Activated naive CD4-positive, alpha-beta T cell treated with Interleukin-2 at 50 U/mL for 16 hours (primary cell): ENCODE results near the gene MOV10L1.
"Not testable (repeated sequence)": the region's sequence is repeated elsewhere in the genome, so short reads cannot be mapped to it uniquely, and the experiment has no call there.

Source experiments
- DNase-seq: peaks from one replicate; pipeline ENCODE4 v3.0.0-alpha.2; 2020

Gene MOV10L1

DNA sequence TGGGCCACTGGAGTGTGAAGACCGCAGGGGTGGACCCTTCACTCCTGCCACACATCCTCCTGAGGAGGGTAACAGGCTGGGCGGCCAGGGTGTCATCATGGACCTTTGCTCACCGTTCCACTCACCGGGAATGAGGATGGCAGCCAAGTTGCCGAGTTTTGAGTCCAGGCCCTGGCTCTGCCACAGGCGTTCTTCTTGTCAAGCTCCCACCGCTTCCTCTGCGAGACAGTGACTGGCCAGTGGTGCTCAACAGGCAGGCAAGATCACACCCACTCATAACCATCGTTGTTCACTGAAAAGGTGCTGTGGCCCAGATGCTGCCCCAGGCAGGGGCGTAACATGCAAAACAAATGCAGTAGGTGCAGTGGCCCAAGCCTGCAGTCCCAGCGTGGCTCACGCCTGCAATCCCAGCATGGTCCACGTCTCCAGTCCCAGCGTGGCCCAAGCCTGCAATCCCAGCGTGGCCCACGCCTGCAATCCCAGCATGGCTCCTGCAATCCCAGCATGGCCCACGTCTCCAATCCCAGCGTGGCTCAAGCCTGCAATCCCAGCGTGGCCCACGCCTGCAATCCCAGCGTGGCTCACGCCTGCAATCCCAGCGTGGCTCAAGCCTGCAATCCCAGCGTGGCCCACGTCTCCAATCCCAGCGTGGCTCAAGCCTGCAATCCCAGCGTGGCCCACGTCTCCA, 75.8 kb downstream of the MOV10L1 start:
- no peak for DNase-seq

DNA sequence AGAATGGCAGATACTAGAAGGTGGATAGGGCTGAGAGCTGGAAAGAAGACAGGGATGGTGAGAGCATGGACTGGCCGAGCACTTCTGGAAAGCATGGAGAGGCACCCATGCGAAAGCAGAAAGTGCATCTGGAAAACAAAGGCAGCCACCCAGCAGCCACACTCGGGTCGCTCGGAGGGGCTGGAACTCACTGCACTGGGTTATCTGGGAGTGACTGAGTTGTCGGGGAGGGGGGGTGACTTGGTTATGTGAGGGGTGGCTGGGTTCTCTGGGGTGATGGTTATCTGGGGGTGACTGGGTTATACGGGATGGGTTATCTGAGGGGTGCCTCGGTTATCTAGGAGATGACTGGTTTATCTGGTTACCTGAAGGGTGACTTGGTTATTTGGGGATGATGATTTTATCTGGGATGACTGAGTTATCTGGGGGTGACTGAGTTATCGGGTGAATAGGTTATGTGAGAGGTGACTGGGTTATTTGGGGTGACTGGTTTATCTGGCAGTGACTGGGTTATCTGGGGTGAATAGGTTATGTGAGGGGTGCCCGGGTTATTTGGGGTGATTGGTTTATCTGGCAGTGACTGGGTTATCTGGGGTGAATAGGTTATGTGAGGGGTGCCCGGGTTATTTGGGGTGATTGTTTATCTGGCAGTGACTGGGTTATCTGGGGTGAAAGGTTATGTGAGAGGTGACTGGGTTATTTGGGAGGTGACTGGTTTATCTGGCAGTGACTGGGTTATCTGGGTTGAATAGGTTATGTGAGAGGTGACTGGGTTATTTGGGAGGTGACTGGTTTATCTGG, 78.1 kb downstream of the MOV10L1 start:
- DNase-seq: no peak

DNA sequence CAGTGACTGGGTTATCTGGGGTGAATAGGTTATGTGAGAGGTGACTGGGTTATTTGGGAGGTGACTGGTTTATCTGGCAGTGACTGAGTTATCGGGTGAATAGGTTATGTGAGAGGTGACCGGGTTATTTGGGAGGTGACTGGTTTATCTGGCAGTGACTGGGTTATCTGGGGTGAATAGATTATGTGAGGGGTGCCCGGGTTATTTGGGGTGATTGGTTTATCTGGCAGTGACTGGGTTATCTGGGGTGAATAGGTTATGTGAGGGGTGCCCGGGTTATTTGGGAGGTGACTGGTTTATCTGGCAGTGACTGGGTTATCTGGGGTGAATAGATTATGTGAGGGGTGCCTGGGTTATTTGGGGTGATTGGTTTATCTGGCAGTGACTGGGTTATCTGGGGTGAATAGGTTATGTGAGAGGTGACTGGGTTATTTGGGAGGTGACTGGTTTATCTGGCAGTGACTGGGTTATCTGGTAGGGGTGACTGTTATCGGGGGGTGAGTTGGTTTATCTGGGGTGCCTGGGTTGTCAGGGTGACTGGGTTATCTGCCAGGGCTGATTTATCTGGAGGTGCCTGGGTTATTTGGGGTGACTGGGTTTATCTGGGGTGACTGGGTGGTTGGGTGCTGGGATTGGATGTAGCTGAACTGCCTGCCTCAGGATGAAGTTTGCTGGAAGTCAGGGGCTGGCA, 78.8 kb downstream of the MOV10L1 start:
- DNase-seq: not testable (repeated sequence)

DNA sequence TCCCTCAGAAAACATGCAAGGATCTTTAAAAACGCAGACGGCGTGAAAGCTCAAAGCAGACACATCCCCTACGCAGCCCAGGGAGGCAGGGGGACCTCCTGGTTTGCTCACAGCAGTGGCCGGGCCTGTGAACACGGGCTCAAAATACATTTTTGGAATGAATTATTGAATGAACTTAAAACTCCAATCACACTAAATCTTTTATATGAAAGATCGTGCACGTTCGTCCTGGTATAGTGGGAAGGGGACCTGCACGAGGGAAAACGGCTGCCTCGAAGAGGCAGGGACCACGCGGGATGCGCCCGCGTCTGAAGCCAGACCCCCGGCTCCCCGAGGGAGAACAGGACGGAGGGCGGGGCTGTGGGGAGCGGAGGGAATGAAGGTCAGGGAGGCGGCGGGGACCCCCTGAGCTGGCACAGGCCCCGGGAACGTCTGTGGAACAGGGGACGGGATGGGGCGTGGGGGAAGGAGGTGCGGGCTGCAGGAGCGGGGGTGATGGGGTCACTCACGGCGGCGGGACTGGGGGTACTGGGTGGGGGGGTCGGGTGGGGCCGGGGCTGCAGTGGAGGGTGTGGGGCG, 79.5 kb downstream of the MOV10L1 start:
- no peak for DNase-seq

DNA sequence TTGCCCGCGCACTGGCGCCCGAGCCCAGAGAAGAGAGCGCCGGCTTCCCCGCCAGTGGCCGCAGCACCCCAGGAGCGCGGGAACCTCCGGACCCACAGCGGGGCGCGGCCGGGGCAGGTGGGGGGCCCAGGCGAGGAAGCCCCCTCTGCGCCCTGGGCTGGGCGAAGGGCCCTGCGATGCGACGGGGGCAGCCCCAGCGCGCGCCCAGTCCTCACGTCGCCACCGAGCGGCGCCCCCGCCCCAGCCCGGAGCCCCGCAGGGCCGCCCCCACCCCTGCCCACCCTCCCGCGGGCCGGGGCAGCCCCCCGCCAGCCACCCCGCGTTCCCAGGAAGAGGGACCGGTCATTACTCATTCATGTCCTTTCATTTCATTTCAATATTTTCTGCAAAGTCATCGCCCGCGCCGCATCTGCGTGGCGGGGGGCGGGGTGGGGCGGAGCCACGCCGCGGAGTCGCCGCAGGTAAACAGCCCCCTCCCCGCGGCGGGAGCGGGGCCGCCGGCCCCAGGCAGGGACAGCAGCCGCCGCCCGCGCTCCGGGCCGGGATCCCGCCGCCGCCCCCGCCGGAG, 80.1 kb downstream of the MOV10L1 start:
- peak; percentile 71 for DNase-seq

DNA sequence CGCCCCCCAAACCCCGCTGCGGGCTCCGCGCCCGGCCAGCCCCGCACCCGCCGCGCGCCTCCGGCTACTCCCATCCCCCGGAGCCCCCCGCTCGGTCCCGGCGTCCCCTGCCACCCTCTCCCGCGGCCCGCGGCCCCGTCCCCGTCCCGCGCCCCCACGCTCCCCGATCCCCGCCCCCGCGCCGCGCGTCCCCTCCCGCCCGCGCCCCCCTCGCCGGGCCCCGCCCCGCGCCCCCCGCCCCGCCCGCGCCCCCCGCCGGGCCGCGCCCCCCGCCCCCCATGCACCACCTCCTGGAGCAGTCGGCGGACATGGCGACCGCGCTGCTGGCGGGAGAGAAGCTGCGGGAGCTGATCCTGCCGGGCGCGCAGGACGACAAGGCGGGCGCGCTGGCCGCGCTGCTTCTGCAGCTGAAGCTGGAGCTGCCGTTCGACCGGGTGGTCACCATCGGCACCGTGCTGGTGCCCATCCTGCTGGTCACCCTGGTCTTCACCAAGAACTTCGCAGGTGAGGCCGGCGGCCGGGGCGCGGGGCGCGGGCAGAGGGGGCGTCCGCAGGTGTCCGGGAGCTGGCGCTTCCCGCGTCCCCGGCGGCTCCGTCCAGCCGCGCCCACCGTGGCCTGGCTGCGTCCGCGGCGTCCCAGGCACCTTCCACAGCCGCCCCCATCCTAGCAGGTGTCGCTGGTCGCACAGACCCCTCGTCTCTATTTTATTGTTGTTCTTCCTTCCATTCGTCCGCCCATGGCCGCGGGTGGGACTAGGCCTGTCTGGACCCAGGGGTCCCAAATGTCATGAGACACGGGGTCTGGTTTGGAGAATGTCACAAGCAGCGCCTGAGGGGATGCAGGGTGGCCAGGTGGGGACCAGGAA, 80.9 kb downstream of the MOV10L1 start, which contains the start of gene PANX2:
Gene PANX2, plus strand, starts transcription at position 279 of the 866 bp plus-strand sequence. Its CDS starts 0 bp downstream, at position 279.
- DNase-seq: no peak

DNA sequence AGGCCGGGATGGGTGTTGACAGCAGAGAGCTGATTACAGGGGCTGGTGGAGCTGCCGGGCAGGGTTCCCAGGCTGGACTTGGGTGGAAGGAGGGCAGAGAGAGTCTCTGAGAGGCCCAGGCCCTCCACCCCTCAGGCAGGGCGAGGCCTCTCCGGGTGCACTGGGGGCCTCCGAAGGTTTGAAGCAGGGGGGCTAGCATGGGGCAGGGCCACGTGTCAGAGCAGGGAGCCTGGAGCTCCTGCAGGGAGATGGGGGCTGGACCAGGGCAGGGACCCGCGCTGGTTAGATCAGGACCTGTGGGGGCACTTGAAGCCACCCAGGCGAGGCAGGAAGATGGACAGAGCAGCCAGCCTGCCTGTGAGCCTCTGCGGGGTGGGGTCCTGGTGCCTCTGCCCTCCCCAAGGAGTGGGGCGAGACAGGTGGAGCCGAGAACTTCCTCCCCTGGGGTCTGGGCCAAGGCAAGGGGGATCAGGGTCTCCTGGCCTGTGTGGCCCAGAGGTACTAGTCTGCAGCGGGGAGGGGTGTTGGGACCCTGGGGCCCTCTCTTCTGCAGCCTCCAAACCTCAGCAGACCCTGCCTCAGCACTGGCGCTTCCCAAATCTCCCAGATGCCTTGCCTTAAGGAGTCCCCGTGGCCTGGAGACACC, 81.6 kb downstream of the MOV10L1 start:
- DNase-seq: no peak

DNA sequence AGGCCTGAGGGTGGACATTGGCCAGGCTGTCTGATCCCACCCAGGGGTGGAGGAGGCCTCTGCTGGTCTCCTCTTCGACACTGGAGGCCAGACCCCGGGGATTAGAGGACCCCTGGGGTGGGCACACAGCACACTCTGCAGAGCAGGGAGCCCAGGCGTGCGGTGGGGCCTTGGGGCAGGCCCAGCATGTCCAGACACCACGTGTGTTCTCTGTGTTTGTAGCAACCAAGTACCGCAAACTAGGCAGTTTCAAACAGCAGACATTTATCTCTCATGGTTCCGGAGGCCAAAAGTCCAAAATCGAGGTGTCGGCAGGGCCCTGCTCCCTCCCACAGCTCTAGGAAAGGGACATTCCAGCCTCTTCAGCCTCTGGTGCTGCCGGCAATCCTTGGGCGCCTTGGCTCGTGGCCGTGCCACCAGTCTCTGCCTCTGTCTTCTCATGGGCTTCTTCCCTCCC, 82.2 kb downstream of the MOV10L1 start:
- no peak for DNase-seq

DNA sequence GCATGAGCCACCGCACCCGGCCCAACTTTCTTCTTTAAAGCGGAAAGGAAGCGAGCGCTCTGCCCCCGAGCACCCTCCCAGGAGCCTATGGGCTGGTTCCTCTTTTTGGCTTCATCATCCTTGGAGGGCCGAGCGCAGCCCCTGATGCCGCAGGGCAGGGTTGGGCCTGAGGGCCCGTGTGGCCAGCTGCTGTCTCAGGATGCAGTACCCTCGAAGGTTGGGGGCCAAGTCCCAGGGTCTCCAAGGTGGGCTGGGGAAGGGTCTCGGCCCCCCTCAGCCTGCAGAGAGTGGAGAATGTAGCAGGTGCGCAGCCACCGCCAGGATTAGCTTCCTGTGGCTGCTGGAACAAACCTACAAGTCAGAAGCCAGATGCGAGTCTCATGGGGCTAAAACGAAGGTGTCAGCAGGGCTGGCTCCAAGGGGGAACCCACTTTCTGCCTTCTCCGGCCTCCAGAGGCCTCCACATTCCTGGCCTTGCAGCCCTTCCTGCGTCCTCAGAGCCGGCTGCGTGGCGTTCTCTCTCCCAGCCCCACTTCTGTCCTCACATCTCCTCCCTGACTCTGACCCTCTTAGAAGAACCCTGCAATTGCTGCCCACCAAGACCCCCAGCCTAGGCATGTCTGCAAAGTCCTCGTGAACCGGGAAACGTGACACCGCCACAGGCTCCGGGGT, 83.6 kb downstream of the MOV10L1 start:
- DNase-seq: no peak

DNA sequence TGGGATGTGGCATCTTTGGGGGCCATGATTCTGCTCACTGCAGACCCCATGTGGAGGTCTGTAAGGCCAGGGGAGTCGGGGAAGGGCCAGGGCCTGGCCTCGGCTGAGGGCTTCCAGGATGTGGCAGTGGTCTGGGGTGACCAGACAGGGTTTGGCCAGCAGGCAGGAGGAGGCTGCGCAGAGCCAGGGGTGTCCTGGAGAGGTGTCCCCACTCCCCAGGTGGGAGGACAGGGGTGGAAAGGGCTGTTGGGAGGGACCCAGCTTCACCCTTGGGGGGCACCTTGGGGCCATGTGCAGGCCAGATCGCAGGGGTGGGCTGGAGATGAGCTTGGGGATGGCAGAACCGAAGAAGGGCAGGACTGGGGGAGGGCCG, 84.2 kb downstream of the MOV10L1 start:
- no peak for DNase-seq

DNA sequence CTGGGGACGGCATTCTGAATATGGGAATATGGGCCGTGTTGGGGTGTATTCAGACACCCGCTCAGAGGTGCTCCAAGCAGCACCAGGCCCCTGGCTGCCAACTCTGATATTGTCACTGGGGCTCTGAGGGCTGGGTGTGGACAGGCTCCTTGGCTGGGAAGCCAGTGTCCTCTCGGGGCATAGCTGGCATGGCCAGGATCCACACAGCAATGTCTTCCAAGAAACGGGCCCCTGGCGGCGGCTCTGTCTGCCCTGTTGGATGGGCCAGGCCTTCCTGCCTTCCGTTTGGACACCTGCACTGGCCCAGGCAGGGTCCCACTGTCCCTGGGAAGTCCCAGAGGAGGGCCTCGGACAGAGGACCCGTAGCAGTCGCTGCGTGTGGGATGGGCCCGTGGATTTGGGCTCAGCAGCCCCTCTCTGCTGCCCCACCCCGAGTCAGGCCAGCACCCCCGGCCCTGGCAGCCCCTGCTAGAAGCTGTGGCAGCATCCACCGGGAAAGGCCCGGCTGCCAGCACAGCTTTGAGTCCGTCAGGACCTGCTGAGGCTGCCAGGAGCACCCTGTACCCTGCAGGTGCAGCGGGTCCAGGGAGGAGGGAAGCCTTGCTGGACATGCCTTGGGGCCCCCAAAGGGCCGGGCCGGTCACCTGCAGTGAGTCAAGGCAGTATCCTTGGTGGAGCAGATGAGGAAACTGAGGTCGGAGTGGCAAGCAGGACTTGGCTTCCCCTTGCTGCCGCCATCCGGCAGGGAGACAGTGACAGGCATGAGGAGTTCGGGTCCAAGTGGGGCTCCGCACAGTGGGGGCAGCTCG, 84.8 kb downstream of the MOV10L1 start:
- DNase-seq: no peak

DNA sequence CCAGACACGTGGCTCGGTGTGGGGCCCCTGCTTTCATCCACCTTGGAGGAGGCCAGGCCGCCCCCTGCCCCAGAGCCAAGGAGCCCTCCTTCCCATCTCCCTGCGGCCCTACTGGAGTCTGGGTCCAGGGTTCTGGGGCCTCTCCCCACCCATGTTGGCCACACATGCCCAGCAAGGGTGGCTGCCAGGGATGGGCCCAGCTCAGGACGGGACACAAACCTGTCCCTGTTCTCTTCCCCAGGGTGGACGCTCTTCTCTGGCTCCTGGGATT, 85.3 kb downstream of the MOV10L1 start:
- DNase-seq: no peak

DNA sequence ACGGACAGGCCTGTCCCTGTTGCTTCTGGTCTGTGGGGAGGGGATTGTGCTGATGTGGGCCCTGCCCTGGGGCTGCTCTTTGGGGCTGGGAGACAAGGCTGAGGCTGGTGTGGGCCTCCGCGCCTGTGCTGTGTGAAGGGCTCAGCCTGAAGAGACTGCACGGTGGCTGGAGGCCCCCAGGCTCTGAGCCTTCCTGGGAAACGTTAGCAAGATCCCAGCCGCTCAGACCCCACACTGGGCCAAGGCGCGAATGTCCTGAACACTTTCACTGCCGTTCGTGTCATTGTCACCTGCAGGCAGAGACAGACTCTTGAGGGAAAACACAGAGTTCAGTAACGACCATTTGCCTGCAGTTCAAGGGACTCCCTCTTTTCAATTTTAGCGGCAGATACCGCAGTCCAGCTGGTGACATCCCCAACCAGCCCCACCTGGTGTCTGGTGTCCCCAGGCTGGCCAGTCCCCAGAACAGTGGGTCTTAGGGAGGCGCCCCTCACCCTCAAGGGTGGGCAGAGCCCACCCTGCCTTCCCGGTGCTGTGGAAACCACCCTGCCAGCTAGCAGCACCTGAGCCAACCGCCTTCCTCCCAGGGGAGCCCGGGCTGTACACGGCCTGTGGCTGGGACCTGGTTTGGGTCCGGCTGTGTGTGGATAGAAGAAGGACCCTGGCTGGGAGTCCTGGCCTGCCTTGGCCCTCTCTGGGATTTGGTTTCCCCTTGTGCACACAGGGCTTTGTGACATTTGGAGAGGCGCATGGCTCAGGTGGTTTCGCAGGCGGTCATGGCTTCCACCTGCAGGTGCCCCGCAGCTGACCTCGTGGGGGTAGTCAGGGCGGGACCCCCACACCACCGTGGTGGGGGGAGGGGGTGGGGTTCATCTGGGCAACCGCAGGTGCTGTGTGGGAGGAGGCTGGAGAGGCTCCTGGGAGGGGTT, 86.4 kb downstream of the MOV10L1 start:
- DNase-seq: no peak

DNA sequence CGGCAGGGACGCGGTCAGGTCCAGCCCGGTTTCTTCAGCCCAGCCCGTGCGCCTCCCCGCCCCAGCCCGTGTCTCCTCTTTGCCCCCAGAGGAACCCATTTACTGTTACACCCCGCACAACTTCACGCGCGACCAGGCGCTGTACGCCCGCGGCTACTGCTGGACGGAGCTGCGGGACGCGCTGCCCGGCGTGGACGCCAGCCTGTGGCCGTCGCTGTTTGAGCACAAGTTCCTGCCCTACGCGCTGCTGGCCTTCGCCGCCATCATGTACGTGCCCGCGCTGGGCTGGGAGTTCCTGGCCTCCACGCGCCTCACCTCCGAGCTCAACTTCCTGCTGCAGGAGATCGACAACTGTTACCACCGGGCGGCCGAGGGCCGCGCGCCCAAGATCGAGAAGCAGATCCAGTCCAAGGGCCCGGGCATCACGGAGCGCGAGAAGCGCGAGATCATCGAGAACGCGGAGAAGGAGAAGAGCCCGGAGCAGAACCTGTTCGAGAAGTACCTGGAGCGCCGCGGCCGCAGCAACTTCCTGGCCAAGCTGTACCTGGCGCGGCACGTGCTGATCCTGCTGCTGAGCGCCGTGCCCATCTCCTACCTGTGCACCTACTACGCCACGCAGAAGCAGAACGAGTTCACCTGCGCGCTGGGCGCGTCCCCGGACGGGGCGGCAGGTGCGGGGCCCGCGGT, 87.2 kb downstream of the MOV10L1 start:
- DNase-seq: no peak

DNA sequence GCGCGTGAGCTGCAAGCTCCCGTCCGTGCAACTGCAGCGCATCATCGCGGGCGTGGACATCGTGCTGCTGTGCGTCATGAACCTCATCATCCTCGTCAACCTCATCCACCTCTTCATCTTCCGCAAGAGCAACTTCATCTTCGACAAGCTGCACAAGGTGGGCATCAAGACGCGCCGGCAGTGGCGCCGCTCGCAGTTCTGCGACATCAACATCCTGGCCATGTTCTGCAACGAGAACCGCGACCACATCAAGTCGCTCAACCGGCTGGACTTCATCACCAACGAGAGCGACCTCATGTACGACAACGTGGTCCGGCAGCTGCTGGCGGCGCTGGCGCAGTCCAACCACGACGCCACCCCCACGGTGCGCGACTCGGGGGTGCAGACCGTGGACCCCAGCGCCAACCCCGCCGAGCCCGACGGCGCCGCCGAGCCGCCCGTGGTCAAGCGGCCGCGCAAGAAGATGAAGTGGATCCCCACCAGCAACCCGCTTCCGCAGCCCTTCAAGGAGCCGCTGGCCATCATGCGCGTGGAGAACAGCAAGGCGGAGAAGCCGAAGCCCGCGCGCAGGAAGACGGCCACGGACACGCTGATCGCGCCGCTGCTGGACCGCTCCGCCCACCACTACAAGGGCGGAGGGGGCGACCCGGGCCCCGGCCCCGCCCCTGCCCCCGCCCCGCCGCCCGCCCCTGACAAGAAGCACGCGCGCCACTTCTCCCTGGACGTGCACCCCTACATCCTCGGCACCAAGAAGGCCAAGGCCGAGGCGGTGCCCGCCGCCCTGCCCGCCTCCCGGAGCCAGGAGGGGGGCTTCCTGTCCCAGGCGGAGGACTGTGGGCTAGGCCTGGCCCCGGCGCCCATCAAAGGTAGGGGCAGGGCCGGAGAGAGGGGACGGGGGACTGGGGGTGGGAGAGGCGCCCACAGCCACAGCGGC, 88.0 kb downstream of the MOV10L1 start:
- DNase-seq: no peak

DNA sequence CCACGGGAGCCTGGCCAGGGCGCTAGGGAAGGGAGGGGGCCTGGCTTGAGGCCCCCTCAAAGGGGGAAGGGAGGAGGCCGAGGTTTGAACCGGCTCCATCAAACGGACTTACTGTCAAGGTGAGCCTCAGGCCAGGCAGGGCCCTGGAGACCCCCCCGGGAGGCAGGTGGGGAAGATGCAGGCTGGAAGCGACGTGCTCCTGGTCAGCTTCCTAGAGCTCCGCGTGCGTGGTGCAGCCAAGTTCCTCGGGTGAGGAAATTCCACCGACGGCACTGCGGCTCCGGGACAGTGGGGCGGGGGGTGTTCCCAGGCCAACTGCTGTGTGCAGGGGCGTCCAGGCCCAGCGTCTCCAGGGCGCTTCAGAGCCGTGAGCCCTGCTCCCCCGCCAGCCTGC, 88.7 kb downstream of the MOV10L1 start:
- DNase-seq: no peak
